ENCODE measurements around the gene CDPF1.

CDPF1 gene, protein sequence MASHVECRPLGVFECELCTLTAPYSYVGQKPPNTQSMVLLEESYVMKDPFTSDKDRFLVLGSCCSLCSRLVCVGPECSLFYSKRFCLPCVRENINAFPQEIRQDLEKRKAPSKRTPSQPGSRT

DNA sequence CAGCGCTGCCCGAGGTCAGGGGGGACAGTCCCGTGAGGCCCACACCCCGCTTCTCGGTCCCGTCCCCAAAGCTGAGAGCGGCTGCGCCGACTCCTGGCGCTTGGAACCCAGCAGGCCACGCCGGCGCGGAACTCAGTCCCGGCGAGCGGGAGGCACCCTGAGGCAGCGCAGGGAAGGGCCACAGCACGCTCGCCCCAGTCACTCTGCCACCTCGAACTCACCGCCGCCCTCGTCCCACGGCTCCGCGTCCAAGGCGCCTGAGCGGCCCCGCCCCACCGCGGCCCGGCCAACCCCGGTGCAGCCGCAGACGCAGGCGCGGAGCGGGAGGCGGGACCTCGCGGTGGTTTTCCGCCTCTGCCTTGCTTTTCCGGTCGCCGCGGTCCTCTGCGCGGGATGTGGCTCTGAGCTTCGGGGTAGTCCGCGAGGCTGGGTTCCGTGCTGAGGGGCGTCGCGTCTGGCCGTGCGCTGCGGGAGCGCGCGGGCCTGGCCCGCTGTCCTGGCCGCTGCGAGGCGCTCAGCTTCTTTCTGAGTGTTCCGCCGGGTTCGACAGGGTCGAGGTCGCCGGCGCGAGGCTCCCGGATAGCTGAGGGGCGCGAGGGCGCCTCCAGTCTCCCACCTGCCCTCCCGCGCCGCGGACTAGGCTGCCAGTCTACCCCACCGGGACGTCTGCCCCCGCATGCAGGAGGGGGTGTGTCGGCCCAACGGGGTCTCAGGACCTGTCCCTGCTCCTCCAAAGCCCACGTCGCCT lies at the start of gene CDPF1:
Gene CDPF1, minus strand, starts transcription at position 259 of the 748 bp plus-strand sequence. CDS start 2,009 bp downstream, outside the sequence.
- DNase-seq (ENCODE audit: low read depth in 3 of 3): peak; percentile 75 to 90 (median 77)

DNA sequence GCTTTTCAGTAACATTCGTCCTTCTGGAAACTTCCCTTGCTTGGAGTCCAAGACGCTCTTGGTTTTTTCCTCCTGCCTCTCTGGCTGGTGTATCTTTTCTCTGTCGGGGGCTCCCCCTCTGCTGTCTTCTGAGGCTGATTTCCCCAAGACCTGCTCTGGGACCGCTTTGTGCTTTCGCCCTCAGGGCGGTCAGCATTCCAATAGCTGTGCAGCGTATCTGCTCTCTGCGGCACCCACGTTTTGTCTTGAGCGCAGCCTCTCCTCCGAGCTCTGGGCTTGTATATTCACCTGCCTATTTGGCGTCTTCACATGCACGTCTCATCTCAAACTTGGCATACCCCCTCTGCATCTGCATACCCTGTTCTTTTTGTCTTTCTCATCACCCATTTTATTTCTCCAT lies 49.0 kb upstream of the CDPF1 start:
- DNase-seq (ENCODE audit: low read depth in 3 of 3): no peak

GRCh38 chr22:46297151-46297812 lies 47.2 kb upstream of the CDPF1 start:
- peak in 1 of 3 donors; percentile 18 for DNase-seq (ENCODE audit: low read depth in 3 of 3)

DNA sequence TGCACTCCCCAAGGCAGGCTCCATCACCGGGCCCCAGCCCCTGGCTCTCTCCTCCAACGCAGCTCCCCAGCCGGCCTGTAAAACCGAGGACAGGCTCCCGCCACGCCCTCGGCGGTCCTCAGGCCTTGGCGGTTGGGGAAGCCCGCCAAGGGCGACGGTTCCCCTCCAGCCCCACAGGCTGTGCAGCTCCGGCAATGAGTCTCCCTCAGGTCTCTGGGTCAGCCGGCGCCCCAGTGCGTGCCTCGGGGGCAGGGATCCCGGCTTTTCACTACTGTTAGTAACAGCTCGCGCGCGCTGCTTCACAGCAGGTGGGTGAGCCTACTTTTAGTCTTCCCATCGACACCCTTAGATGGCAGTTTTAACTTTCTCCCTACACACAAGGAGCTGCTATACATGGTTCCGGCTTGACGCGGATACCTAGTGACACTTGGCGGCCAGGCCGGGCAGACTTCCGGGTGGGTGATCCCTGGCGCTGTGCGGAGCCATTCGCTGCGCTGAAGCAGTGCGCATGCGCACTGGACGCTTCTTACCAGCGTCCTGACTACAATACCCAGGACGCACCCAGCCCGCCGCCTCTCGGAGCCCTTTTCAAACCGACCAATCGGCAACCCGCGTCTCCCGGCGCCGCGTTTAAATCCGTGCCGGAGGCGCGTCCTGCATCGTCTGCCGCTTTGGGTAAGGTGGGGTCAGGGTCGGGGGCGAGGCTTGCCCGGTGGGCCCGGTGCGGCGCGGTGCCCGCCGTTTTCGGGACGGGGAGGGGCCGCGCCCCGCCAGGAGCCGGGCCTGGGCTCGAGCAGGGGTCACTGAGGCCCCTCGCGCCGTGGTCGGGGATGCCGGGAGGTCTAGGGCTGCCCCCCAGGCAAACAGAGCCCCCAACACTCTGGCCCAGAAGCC lies 46.4 kb upstream of the CDPF1 start, which contains the start of gene GTSE1:
Gene GTSE1, plus strand, starts transcription at position 614 of the 894 bp plus-strand sequence. CDS start 531 bp downstream, outside the sequence.
- peak; percentile 92 to 97 (median 96) for DNase-seq (ENCODE audit: low read depth in 3 of 3)

DNA sequence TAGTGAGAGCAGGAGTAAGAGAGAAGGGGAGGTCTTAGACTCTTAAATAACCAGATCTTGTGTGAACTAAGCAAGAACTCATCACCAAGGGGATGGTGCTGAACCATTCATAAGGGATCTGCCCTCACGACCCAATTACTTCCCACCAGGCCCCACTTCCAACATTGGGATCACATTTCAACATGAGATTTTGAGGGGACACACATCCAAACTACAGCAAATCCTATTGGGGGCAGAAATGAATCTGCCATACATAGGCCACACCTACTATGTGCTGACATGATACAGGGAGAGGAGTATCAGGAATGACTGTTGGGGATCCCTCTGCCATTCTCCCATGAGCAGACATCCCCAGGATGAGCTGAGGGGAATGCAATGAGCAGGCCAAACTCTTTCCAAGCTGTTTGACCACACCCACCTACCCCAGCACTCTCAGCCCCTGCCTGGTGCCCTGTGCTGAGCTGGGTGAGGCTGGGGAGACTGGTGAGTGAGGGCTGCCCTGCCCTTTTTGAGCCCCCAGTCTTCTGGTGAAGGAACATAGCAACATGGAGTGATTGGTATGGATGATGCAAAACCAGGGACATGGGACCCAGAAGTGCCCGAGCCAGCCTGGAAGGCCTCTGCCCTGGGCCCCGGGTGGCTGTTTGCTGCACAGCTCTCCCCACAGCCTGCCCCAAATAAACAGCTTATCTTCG lies 45.3 kb upstream of the CDPF1 start:
- no peak for DNase-seq (ENCODE audit: low read depth in 3 of 3)

DNA sequence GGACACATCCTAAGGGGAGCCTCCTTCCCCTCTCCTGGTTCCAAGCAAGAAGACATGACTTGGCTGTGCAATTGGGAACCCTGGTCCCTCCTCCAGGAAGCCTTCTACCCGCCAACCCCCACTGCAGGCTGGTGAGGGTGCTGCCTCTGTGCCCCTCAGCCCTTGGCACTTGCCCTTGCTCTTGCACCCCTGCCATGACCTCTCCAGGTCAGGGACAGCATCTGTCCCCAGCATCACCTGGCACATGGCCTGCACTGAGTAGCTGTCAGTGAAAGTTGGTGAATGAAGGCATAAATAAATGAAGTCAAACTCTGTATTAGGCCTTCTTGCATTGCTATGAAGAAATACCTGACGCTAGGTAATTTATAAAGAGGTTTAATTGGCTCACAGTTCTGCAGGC lies 44.7 kb upstream of the CDPF1 start:
- no peak for DNase-seq (ENCODE audit: low read depth in 3 of 3)

DNA sequence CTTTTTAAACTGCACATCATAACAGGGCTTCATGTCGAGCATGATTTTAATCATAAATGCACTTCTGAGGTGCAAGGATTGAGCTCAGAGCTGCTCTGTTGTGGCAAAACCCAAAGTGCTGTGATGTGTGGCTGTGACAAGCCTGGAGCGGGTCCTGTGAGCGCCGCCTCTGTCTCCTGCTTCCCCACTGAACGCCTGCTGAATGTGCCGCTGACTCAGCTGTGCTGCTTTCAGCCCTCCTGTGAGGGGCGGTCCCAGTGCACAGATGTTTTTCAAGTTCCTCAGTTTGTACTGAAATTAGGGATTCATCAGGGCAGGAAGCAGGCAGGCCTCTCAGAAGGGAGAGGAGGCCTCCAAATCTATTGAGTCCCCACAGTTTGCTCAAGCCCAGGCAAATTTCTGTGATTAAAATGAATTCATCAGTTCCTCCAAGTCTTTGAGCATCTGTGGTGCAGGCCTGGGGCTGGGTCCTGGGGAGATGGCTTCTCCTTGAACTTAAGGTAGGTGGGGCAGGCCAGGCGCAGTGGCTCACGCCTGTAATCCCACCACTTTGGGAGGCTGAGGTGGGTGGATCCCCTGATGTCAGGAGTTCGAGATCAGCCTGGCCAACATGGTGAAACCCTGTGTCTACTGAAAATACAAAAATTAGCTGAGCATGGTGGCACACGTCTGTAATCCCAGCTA lies 43.6 kb upstream of the CDPF1 start:
- DNase-seq (ENCODE audit: low read depth in 3 of 3): no peak

GRCh38 chr22:46292732-46293131 lies 42.6 kb upstream of the CDPF1 start:
- no peak for DNase-seq (ENCODE audit: low read depth in 3 of 3)

GRCh38 chr22:46292173-46292572 lies 42.1 kb upstream of the CDPF1 start:
- no peak for DNase-seq (ENCODE audit: low read depth in 3 of 3)

DNA sequence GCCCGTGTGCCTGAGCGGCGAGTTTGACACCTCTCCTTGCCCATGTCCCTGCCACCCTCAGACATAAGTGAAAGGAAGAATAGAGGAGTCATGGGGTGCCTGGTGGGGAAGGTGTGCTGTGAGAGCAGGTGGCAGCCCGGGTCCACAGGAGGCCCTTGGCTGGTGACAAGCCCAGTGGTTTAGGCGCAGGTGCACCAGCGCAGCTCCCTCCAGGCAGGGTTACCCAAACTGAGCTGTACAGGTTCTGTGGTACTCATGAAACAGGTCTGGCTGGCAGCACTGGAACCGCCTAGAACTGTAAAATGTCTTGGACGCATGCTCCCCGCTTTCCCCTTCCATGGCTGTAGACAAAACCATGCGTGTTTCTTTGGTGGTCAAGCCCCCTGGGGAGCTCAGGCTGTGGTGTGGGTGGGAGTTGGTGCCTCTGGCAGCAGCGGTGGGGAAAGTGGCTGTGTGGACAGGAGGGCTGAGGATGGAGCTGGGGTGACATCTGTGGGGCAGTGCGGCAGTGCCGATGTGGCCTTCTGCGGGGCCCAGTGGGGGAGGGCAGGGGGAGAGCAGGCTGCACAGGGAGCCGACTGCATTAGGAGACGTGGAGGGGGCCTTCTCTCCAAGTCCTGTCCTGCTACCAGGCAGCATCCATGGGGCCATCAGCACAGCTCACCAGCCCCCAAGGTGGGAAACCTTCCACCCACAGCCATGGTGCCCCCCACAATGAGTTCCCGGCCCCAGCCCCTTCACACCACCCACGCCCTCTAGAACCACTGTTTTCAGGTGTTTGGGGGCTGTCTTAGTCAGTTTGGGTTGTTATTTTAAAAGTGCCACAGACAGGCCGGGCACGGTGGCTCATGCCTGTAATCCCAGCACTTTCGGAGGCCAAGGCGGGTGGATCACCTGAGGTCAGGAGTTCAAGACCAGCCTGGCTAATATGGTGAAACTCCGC lies 41.0 kb upstream of the CDPF1 start:
- no peak for DNase-seq (ENCODE audit: low read depth in 3 of 3)

DNA sequence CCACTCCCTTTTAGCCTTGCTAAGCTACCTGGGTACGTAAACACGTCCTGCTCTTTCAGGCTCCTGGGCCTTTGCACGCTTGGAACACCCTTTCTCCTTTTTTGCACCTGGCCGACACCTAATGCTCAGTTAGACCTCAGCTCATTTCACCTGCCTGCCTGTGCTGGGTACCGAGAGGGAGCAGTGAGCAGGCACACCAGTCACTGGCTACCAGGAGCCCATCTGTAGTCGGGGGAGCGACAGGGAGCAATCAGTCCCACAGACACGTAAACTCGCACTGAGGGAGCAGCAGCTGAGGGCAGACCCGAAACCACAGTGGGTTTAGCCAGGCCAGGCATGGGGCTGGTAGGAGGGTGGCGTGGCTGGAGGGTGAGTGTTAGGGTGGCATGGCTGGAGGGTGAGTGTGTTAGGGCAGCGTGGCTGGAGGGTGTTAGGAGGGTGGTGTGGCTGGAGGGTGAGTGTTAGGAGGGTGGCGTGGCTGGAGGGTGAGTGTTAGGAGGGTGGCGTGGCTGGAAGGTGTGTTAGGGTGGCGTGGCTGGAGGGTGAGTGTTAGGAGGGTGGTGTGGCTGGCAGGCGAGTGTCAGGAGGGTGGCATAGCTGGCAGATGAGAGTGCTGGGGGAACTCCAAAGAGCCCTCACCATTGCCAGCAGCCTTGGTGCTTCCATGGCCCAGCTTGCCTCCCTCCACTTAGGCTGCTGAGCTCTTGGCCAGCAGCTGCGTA lies 40.2 kb upstream of the CDPF1 start:
- DNase-seq (ENCODE audit: low read depth in 3 of 3): no peak

- DNase-seq (ENCODE audit: low read depth in 3 of 3): no peak
Observed at GRCh38 chr22:46289244-46289891, 39.3 kb upstream of the CDPF1 start.

DNA sequence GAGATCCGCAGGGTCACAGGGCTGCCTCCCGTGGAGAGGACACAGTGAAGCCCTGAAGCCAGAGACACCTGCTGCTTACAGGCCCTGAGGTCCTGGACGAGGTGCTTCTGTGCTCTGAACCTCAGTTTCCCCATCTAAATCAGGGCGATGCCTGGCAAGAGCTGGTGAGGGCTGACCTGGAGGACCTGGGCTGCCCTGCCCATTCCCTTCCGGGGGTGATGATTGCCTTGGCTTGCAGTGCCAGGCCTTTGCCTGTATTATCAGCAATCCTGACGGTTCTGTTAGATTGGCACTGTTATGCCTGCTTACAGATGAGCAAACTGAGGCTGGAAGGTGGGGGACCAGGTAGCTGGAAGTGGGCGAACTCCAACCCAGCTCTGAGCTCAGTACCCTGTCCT lies 38.8 kb upstream of the CDPF1 start:
- no peak for DNase-seq (ENCODE audit: low read depth in 3 of 3)

GRCh38 chr22:46287873-46288751 lies 38.0 kb upstream of the CDPF1 start:
- DNase-seq (ENCODE audit: low read depth in 3 of 3): no peak

DNA sequence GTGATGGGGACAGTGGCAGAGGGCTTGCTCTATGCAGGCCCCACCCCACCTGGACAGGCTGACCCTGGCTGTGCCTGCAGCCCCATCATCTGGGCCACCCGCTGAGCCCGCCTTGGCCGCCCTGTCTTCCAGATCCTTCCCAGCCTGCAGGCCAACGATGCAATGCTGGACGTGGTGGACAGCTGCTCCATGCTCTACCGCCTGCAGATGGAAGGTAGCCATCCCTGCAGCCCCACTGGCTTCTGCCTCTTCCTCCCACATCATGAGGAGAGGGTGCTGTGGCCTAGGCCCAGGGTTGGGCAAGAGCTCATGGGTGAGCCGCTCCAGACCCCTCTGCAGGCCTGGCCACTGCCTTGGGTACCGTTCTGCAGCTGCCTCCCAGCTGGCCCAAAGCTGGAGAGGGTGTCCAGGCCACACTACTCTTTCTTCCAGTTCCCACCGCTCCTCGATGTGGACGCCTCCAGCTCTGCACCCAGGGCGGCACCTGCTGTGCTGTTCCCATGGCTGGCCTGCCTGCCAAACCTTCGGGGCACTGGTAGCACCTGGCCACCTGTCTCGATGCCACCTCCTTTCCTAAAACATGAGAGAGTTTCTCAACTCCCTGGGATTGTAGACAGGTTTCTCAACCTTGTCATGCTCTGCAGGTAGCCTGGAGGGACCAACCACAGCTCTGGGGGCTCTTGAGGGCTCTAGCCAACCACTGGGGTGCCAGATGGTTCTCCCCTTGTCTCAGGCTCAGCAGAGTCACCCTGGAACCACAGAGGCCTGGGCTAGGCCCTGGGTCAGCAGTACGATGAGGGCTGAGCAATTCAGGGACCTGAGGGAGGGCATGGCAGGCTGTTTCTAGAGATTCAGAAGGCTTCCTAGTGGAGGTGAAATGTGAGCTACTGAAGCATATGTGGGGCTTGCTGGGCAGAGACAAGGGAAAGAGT lies 37.1 kb upstream of the CDPF1 start:
- DNase-seq (ENCODE audit: low read depth in 3 of 3): no peak

DNA sequence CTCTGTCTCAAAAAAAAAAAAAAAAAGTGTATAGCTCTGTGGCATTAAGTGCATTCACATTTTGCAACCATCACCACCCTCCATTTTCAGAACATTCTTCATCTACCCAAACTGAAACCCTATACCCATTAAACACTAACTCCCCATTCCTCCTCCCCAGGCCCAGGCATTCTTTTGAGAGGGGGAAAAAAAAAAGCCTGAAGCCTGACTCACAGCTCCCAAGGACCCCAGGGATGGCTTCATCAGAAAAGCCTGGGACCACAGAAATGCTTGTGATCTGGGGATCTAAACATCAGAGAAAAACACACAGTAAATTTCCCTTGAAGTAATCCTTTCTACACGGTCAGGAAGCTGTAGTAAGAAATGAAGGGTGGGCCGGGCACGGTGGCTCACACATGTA lies 35.9 kb upstream of the CDPF1 start:
- DNase-seq (ENCODE audit: low read depth in 3 of 3): no peak

Data from stimulated activated CD4-positive, alpha-beta T cell treated with anti-CD3 and anti-CD28 coated beads, TNF-alpha, amount 100 ng/mL, for 48 hours (primary cell).